Measurements from ENCODE around the gene MRPL51.
"Not testable (repeated sequence)": the region's sequence is repeated elsewhere in the genome, so short reads cannot be mapped to it uniquely, and the experiment has no call there.

MRPL51 gene

DNA sequence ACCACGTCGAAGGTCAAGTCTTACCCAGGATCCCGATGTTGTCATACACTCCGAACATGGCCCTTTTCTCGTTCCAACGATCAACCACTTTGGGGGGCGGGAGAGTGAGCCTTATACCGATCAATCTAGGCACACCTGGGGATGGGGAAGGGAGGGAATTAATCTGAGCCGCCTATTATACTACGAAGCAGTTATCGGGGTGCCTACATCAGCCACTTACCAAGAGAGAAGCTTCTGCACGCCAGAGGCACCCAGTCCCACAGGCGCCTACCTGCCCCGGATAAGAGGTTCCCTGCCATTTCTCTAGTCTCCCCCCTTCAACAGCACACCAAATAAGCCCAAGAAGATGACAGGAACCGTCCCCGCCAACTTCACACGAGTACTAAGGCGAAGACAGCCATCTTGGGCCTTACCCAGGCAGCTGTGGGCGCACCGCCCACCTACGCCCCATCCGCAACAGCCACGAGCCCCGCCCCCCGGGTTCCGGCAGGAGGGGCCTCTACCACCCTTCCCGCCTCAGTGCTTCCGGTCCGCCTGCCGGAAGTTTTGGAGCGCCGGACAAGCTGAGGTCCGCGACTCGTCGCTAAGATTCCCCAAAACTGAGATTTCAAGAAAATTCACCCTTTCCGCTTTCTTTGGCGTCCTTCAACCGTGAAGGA, at the start of gene MRPL51:
MRPL51 (minus strand) TSS at position 425 of the 659 bp plus-strand sequence; CDS start at position 299, 126 bp downstream.
- DNase-seq (ENCODE audit: low spot score) = peak; percentile 98

GRCh38 chr12:6542209-6543009, 49.3 kb upstream of the MRPL51 start:
- DNase-seq (ENCODE audit: low spot score) = no peak

- DNase-seq (ENCODE audit: low spot score) = no peak
These were observed 48.5 kb upstream of the MRPL51 start for GRCh38 chr12:6541371-6542165.

DNA sequence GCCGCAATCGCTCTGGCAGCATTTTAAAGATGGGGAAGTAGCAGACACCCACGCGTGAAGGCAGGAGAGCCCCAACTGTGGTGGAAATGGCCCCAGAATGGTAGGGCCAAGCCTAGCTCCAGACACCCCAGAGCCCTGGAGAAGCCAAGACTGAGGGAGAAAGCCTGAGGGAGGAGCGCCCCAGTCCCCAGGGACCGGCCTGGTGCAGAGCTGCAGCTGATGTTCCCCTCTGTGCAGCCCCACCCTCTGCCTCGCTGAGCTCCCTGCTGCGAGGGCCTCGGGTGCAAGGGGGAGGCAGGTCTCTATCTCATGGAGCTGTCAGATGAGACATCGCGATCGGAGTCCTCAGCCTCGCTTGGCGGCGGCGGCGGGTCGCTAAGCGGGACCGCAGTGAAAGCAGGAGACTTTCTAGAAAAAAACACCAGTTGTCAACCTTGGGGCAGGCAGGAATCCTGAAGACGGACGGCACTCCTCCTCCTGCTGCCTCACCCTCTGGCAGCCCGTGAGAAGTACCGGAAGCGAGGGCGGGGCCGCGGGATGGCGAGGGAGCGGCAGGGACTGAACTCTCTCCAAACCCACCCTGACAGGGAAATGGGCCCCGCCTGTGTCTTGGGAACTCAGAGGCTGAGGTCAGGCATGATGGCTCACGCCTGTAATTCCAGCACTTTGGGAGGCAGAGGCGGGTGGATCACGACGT, 47.3 kb upstream of the MRPL51 start:
- DNase-seq (ENCODE audit: low spot score) = peak; percentile 87

GRCh38 chr12:6539707-6540134, 46.7 kb upstream of the MRPL51 start:
- DNase-seq (ENCODE audit: low spot score) = no peak

- DNase-seq (ENCODE audit: low spot score) = no peak
These were observed 46.2 kb upstream of the MRPL51 start for GRCh38 chr12:6539314-6539682.

GRCh38 chr12:6538420-6539313, 45.6 kb upstream of the MRPL51 start:
- DNase-seq (ENCODE audit: low spot score) = no peak

- DNase-seq (ENCODE audit: low spot score) = not testable (repeated sequence)
These were observed 44.7 kb upstream of the MRPL51 start for GRCh38 chr12:6537580-6538419.

DNA sequence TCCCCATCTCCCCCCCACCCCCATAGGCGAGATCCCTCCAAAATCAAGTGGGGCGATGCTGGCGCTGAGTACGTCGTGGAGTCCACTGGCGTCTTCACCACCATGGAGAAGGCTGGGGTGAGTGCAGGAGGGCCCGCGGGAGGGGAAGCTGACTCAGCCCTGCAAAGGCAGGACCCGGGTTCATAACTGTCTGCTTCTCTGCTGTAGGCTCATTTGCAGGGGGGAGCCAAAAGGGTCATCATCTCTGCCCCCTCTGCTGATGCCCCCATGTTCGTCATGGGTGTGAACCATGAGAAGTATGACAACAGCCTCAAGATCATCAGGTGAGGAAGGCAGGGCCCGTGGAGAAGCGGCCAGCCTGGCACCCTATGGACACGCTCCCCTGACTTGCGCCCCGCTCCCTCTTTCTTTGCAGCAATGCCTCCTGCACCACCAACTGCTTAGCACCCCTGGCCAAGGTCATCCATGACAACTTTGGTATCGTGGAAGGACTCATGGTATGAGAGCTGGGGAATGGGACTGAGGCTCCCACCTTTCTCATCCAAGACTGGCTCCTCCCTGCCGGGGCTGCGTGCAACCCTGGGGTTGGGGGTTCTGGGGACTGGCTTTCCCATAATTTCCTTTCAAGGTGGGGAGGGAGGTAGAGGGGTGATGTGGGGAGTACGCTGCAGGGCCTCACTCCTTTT, 44.0 kb upstream of the MRPL51 start:
- no peak for DNase-seq (ENCODE audit: low spot score)

GRCh38 chr12:6535960-6536847, 43.1 kb upstream of the MRPL51 start:
- DNase-seq (ENCODE audit: low spot score) = no peak

DNA sequence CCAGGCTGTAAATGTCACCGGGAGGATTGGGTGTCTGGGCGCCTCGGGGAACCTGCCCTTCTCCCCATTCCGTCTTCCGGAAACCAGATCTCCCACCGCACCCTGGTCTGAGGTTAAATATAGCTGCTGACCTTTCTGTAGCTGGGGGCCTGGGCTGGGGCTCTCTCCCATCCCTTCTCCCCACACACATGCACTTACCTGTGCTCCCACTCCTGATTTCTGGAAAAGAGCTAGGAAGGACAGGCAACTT, 42.6 kb upstream of the MRPL51 start:
- no peak for DNase-seq (ENCODE audit: low spot score)

- DNase-seq (ENCODE audit: low spot score) = peak; percentile 29
These were observed 42.1 kb upstream of the MRPL51 start for GRCh38 chr12:6534945-6535696.

DNA sequence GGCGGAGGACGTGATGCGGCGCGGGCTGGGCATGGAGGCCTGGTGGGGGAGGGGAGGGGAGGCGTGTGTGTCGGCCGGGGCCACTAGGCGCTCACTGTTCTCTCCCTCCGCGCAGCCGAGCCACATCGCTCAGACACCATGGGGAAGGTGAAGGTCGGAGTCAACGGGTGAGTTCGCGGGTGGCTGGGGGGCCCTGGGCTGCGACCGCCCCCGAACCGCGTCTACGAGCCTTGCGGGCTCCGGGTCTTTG, 41.6 kb upstream of the MRPL51 start:
- DNase-seq (ENCODE audit: low spot score) = no peak

GRCh38 chr12:6533923-6534694, 41.0 kb upstream of the MRPL51 start, which contains the start of gene GAPDH:
TSS of gene GAPDH (plus strand) at chr12:6534517. CDS start at chr12:6534833, 316 bp downstream.
- peak; percentile 91 for DNase-seq (ENCODE audit: low spot score)

- DNase-seq (ENCODE audit: low spot score) = no peak
These were observed 40.5 kb upstream of the MRPL51 start for GRCh38 chr12:6533653-6533922.

GRCh38 chr12:6532927-6533652, 40.0 kb upstream of the MRPL51 start:
- DNase-seq (ENCODE audit: low spot score) = peak; percentile 88
